ENCODE measurements around the gene CLCNKA. TPM values are rescaled to one million over a fixed set of nuclear protein-coding genes. Genes with fewer than 3 reads are reported as not detected.

The CLCNKA gene
- total and polyA plus RNA-seq, 2 of the 8 experiments (the other 6 are each of a cell fraction or from before 2014, with no cell fraction given), result 0.95 to 2.0 TPM

GRCh38 chr1:15975805-15976680 is 45.8 kb upstream of the CLCNKA start, which contains the start of gene ZBTB17:
TSS of gene ZBTB17 (minus strand) at chr1:15976101. CDS start at chr1:15948495, 27,606 bp downstream.
- CTCF ChIA-PET (ENCODE audit: partially characterized antibody), result interaction anchor here (0.6 to 5.7 kb wide), 13 partner anchors 10 to 269 kb away, joined by 3 to 53 read pairs (median 5); no protein-coding TSS in a partner anchor
- Histone ChIP-seq H3K23me2 (ENCODE audit: low read depth, low read length) (no peaks in the 10 kb centered on the region), H3K4me2 (ENCODE audit: insufficient read depth in 1 of 2, low read depth in 2 of 2, low read length in 2 of 2) (peak within 1 kb of the TSS; percentile 69 to 84), H3K14ac (ENCODE audit: insufficient read length) (peak within 1 kb of the TSS; percentile 89), H3K79me1 (ENCODE audit: low read depth, low read length) (peaks cover 6% of the 10 kb centered on the region; the same call in 1 of the 2 replicates), H4K91ac (replicated peaks; ENCODE audit: insufficient read length, low read length) (no peak within 1 kb of the TSS), H2BK120ac (replicated peaks; ENCODE audit: low read depth, low read length) (no peak within 1 kb of the TSS), H3K79me2 (ENCODE audit: control insufficient read depth in 1 of 2, insufficient read depth in 2 of 2, low read length in 2 of 2) (peaks cover 0 to 12% of the 10 kb centered on the region in 2 experiments; a peak in 2 of 4 replicates), H3K4me3 (ENCODE audit: extremely low read depth in 1 of 4, insufficient read depth in 2 of 4, low read depth in 3 of 4, low read length in 4 of 4) (peak within 1 kb of the TSS; percentile 70 to 87 (median 80)), H3K4ac (replicated peaks; ENCODE audit: insufficient read length, low read depth, low read length) (no peak within 1 kb of the TSS), H2BK20ac (ENCODE audit: low read length) (no peak within 1 kb of the TSS), H3K23ac (ENCODE audit: insufficient read length) (no peak within 1 kb of the TSS), H3K4me1 (replicated peaks in 1 of 4; ENCODE audit: control insufficient read depth in 3 of 4, insufficient read depth in 4 of 4, low read length in 3 of 4) (peaks cover 0 to 4% (median 0%) of the 10 kb centered on the region in 4 experiments; a peak in 1 of 7 replicates), H2BK15ac (ENCODE audit: low read length) (no peak within 1 kb of the TSS), H3K18ac (ENCODE audit: extremely low read depth, low read length) (no peak within 1 kb of the TSS), H3K27ac (ENCODE audit: low read depth, low read length) (no peak within 1 kb of the TSS), H4K20me1 (replicated peaks in 1 of 2; ENCODE audit: control insufficient read depth in 1 of 2, insufficient read depth in 2 of 2, low read length in 2 of 2) (peaks cover 0 to 3% of the 10 kb centered on the region in 2 experiments), H2AFZ (ENCODE audit: low read length) (peak within 1 kb of the TSS; percentile 91), H3K56ac (replicated peaks; ENCODE audit: insufficient read length, low read depth, low read length) (peak within 1 kb of the TSS; percentile 63), H2BK5ac (ENCODE audit: low read depth, low read length) (no peak within 1 kb of the TSS), H4K8ac (ENCODE audit: extremely low read depth, insufficient read depth, low read length) (peak within 1 kb of the TSS; percentile 86; the same call in 1 of the 2 replicates), H3K36me3 (ENCODE audit: control insufficient read depth in 2 of 4, insufficient read depth in 4 of 4, low read length in 3 of 4) (peaks cover 0 to 4% (median 3%) of the 10 kb centered on the region in 4 experiments; a peak in 2 of 8 replicates), H3K27me3 (replicated peaks in 1 of 4; ENCODE audit: control insufficient read depth in 3 of 4, extremely low read depth in 1 of 4, insufficient read depth in 3 of 4, low read length in 3 of 4) (no peaks in the 10 kb centered on the region), H4K5ac (ENCODE audit: insufficient read length, low read depth, low read length) (peak within 1 kb of the TSS; percentile 51), H2AK5ac (ENCODE audit: low read depth, low read length) (no peak within 1 kb of the TSS), H2BK12ac (ENCODE audit: low read depth, low read length) (0 out of 2 replicates have a peak within 1 kb of the TSS, but pooled peaks have one; percentile 60), H3K9ac (replicated peaks in 1 of 4; ENCODE audit: extremely low read depth in 1 of 4, low read depth in 3 of 4, low read length in 3 of 4) (peak within 1 kb of the TSS in 3 of 4 experiments; percentile 3 to 81 (median 25); a peak in 4 of 7 replicates), H3K9me3 (ENCODE audit: insufficient read depth in 2 of 2, low read depth in 1 of 2, low read length in 1 of 2) (no peaks in the 10 kb centered on the region)
- 9% methylated on average over 41 of the region's 47 CpGs; no CpG with 5 or more reads in 1 of the 2 experiments for WGBS, 2 experiments (ENCODE audit: extremely low coverage in 1 of 2, insufficient coverage in 1 of 2, insufficient read length in 1 of 2, insufficient replicate concordance in 2 of 2, low coverage in 1 of 2, low lambda C conversion rate in 2 of 2, missing lambda C conversion rate in 1 of 2)
- peak; percentile 83 to 95 for DNase-seq (ENCODE audit: low read depth in 1 of 2, low spot score in 2 of 2)
- no peak for FAIRE-seq
- POLR2A ChIA-PET (ENCODE audit: partially characterized antibody), result interaction anchor here (0.8 to 2.5 kb wide), 10 partner anchors 12 to 214 kb away, joined by 3 to 10 read pairs (median 4); partner anchors contain the start of gene SPEN
- TF ChIP-seq KDM4A (IDR thresholded peaks at IDR 0.05; ENCODE audit: low read depth, low read length, severe bottlenecking) (peak; percentile 94), RBBP5 (IDR thresholded peaks at IDR 0.05; ENCODE audit: borderline replicate concordance, low read depth, low read length) (peak; percentile 96), MAX (IDR thresholded peaks at IDR 0.05) (peak; percentile 29), PHF8 (conservative IDR thresholded peaks at IDR 0.05; ENCODE audit: low read depth, low read length) (peak; percentile 65), POLR2AphosphoS5 (IDR thresholded peaks at IDR 0.05; ENCODE audit: low read depth, low read length) (peak; percentile 64; the same call in 1 of the 2 replicates), ASH2L (IDR thresholded peaks at IDR 0.05; ENCODE audit: low read length) (peak; percentile 99), TEAD4 (IDR thresholded peaks at IDR 0.05; ENCODE audit: low read depth, low read length) (0 out of 2 replicates have a peak, but pooled peaks have one; percentile 3), GABPA (IDR thresholded peaks at IDR 0.05; ENCODE audit: borderline replicate concordance, insufficient read depth, low read length) (peak; percentile 50; the same call in 1 of the 2 replicates), CEBPB (IDR thresholded peaks at IDR 0.05; ENCODE audit: low read depth, low read length) (no peak), TAF1 (IDR thresholded peaks at IDR 0.05; ENCODE audit: low read depth, low read length) (peak; percentile 72)
